IPS-18c (cell line): ENCODE data around the gene CCDC184.
"Not testable (repeated sequence)": the region's sequence is repeated elsewhere in the genome, so short reads cannot be mapped to it uniquely, and the experiment has no call there.

Source experiments
- H3K4me3 ChIP-seq: 2 replicates; pipeline ENCODE4 v1.7.0; 2013; ENCODE audit warnings: low read depth, mild to moderate bottlenecking, low read length, moderate library complexity; ENCODE audit not compliant: insufficient read depth
- H3K9me3 ChIP-seq: one replicate; pipeline ENCODE4 v1.6.1; 2013; ENCODE audit warnings: mild to moderate bottlenecking, low read length, moderate library complexity; ENCODE audit not compliant: control insufficient read depth, insufficient read depth

Gene CCDC184

GRCh38 chr12:48183091-48183875 is at the start of gene CCDC184:
TSS of gene CCDC184 (plus strand) at chr12:48183644. CDS start at chr12:48184123, 479 bp downstream.
- Histone ChIP-seq H3K9me3 (no peaks in the 10 kb centered on the region), H3K4me3 (peak within 1 kb of the TSS; percentile 76)

GRCh38 chr12:48135027-48135426 is 48.4 kb upstream of the CCDC184 start:
- Histone ChIP-seq H3K9me3 (no peaks in the 10 kb centered on the region), H3K4me3 (no peak overlapping the region)

- Histone ChIP-seq H3K9me3 (peaks cover 3% of the 10 kb centered on the region), H3K4me3 (no peak overlapping the region)
Measured at GRCh38 chr12:48142818-48143674, 40.4 kb upstream of the CCDC184 start.

GRCh38 chr12:48143898-48144297 is 39.5 kb upstream of the CCDC184 start:
- no peak overlapping the region for H3K4me3 ChIP-seq
- peaks cover 3% of the 10 kb centered on the region for H3K9me3 ChIP-seq

- Histone ChIP-seq H3K9me3 (peaks cover 3% of the 10 kb centered on the region), H3K4me3 (no peak overlapping the region)
Measured at GRCh38 chr12:48145981-48146380, 37.5 kb upstream of the CCDC184 start.

- H3K4me3 ChIP-seq: no peak overlapping the region
- H3K9me3 ChIP-seq: no peaks in the 10 kb centered on the region
Measured at GRCh38 chr12:48151103-48151771, 32.2 kb upstream of the CCDC184 start.

- not testable (repeated sequence) for H3K4me3 ChIP-seq
Measured at GRCh38 chr12:48155786-48156185, 27.7 kb upstream of the CCDC184 start.

GRCh38 chr12:48156652-48157017 is 26.8 kb upstream of the CCDC184 start:
- H3K4me3 ChIP-seq: peak overlapping the region; percentile 66
- no peaks in the 10 kb centered on the region for H3K9me3 ChIP-seq

More at GRCh38 chr12:48155786-48156185, 27.7 kb upstream of the CCDC184 start:
- not testable (repeated sequence) for H3K9me3 ChIP-seq

- peak within 1 kb of the TSS; percentile 66 for H3K4me3 ChIP-seq
- no peaks in the 10 kb centered on the region for H3K9me3 ChIP-seq
Measured at GRCh38 chr12:48157018-48157888, 26.2 kb upstream of the CCDC184 start, which contains the start of gene ASB8. TSS of gene ASB8 (minus strand) at chr12:48157515. CDS start at chr12:48153496, 4,019 bp downstream.

GRCh38 chr12:48157889-48158370 is 25.5 kb upstream of the CCDC184 start:
- Histone ChIP-seq H3K9me3 (no peaks in the 10 kb centered on the region), H3K4me3 (peak overlapping the region; percentile 11; the same call in 1 of the 2 replicates)

GRCh38 chr12:48160046-48160445 is 23.4 kb upstream of the CCDC184 start:
- Histone ChIP-seq H3K4me3 (no peak overlapping the region), H3K9me3 (no peaks in the 10 kb centered on the region)

GRCh38 chr12:48160807-48161206 is 22.6 kb upstream of the CCDC184 start:
- Histone ChIP-seq H3K9me3 (no peaks in the 10 kb centered on the region), H3K4me3 (no peak overlapping the region)

- Histone ChIP-seq H3K9me3 (no peaks in the 10 kb centered on the region), H3K4me3 (no peak overlapping the region)
Measured at GRCh38 chr12:48163150-48163747, 20.2 kb upstream of the CCDC184 start.

GRCh38 chr12:48164451-48164850 is 19.0 kb upstream of the CCDC184 start:
- no peak overlapping the region for H3K4me3 ChIP-seq
- no peaks in the 10 kb centered on the region for H3K9me3 ChIP-seq

GRCh38 chr12:48165089-48165981 is 18.1 kb upstream of the CCDC184 start:
- H3K4me3 ChIP-seq: no peak overlapping the region
- H3K9me3 ChIP-seq: no peaks in the 10 kb centered on the region
